ENCODE results near the gene LSM10.

LSM10 gene

GRCh38 chr1:36350659-36351226 lies 47.0 kb downstream of the LSM10 start:
- Histone ChIP-seq H4K20me1 (ENCODE audit: control insufficient read depth, insufficient read depth, low read depth, low read length) (no peaks in the 10 kb centered on the region), H3K79me2 (ENCODE audit: control insufficient read depth, low read length) (no peaks in the 10 kb centered on the region), H3K4me2 (ENCODE audit: low read length) (no peak overlapping the region), H3K4me3 (ENCODE audit: low read length) (no peak overlapping the region), H3K27ac (ENCODE audit: low read depth, low read length) (no peak overlapping the region), H3K36me3 (ENCODE audit: control insufficient read depth, low read length) (peaks cover 90% of the 10 kb centered on the region), H3K4me1 (ENCODE audit: control insufficient read depth, low read length) (no peaks in the 10 kb centered on the region), H3K9me2 (replicated peaks; ENCODE audit: control insufficient read depth, low read length) (no peaks in the 10 kb centered on the region), H3F3A (ENCODE audit: control insufficient read depth, insufficient read depth) (no peaks in the 10 kb centered on the region), H3K9me3 (ENCODE audit: control insufficient read depth, insufficient read depth, low read length) (no peaks in the 10 kb centered on the region), H3K27me3 (ENCODE audit: control insufficient read depth, low read length) (no peaks in the 10 kb centered on the region)
- no peak for TF ChIP-seq EZH2phosphoT487 (IDR thresholded peaks at IDR 0.05; ENCODE audit: borderline replicate concordance, low read length)
- TF ChIP-seq, protein P1, sequence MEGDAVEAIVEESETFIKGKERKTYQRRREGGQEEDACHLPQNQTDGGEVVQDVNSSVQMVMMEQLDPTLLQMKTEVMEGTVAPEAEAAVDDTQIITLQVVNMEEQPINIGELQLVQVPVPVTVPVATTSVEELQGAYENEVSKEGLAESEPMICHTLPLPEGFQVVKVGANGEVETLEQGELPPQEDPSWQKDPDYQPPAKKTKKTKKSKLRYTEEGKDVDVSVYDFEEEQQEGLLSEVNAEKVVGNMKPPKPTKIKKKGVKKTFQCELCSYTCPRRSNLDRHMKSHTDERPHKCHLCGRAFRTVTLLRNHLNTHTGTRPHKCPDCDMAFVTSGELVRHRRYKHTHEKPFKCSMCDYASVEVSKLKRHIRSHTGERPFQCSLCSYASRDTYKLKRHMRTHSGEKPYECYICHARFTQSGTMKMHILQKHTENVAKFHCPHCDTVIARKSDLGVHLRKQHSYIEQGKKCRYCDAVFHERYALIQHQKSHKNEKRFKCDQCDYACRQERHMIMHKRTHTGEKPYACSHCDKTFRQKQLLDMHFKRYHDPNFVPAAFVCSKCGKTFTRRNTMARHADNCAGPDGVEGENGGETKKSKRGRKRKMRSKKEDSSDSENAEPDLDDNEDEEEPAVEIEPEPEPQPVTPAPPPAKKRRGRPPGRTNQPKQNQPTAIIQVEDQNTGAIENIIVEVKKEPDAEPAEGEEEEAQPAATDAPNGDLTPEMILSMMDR (IDR thresholded peaks at IDR 0.05; ENCODE audit: low read depth, low read length, poor library complexity, severe bottlenecking), result no peak

DNA sequence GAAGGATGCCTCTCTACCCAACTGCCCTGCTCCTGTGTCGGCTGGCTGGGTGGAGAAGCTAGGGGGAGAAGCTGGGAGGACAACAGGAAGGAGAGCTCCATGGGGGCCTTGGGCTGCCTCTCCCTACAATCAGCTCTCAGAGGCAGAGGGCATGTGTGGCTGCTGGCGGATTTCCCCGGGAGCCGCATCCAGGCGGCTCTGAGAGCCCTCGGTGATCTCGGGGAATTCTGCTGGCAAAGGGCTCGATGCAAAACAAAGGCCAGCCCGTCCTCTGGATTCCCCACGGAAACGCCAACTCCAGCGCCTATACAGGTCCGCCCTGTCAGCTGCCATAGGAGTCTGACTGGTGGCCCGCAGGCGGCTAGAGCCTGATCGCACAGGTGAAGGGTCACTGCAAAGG lies 47.9 kb downstream of the LSM10 start:
- H3K9me3 ChIP-seq (ENCODE audit: control insufficient read depth, insufficient read depth, low read length), result no peaks in the 10 kb centered on the region
- H3K9me2 ChIP-seq (replicated peaks; ENCODE audit: control insufficient read depth, low read length), result no peaks in the 10 kb centered on the region
- no peak overlapping the region for H3K4me2 ChIP-seq (ENCODE audit: low read length)
- no peaks in the 10 kb centered on the region for H3F3A ChIP-seq (ENCODE audit: control insufficient read depth, insufficient read depth)
- H3K4me1 ChIP-seq (ENCODE audit: control insufficient read depth, low read length), result no peaks in the 10 kb centered on the region
- H3K79me2 ChIP-seq (ENCODE audit: control insufficient read depth, low read length), result no peaks in the 10 kb centered on the region
- H3K4me3 ChIP-seq (ENCODE audit: low read length), result no peak overlapping the region
- H3K27me3 ChIP-seq (ENCODE audit: control insufficient read depth, low read length), result no peaks in the 10 kb centered on the region
- H3K27ac ChIP-seq (ENCODE audit: low read depth, low read length), result no peak overlapping the region
- TF ChIP-seq, protein P1 (IDR thresholded peaks at IDR 0.05; ENCODE audit: low read depth, low read length, poor library complexity, severe bottlenecking), result no peak
- TF ChIP-seq EZH2phosphoT487 (IDR thresholded peaks at IDR 0.05; ENCODE audit: borderline replicate concordance, low read length), result no peak
- peaks cover 89% of the 10 kb centered on the region for H3K36me3 ChIP-seq (ENCODE audit: control insufficient read depth, low read length)
- H4K20me1 ChIP-seq (ENCODE audit: control insufficient read depth, insufficient read depth, low read depth, low read length), result no peaks in the 10 kb centered on the region

- H3K27me3 ChIP-seq (ENCODE audit: control insufficient read depth, low read length), result no peaks in the 10 kb centered on the region
- no peaks in the 10 kb centered on the region for H3F3A ChIP-seq (ENCODE audit: control insufficient read depth, insufficient read depth)
- no peaks in the 10 kb centered on the region for H3K79me2 ChIP-seq (ENCODE audit: control insufficient read depth, low read length)
- H3K4me1 ChIP-seq (ENCODE audit: control insufficient read depth, low read length), result no peaks in the 10 kb centered on the region
- H3K27ac ChIP-seq (ENCODE audit: low read depth, low read length), result no peak overlapping the region
- H3K36me3 ChIP-seq (ENCODE audit: control insufficient read depth, low read length), result peaks cover 89% of the 10 kb centered on the region
- no peaks in the 10 kb centered on the region for H3K9me3 ChIP-seq (ENCODE audit: control insufficient read depth, insufficient read depth, low read length)
- H3K4me2 ChIP-seq (ENCODE audit: low read length), result no peak overlapping the region
- H3K9me2 ChIP-seq (replicated peaks; ENCODE audit: control insufficient read depth, low read length), result no peaks in the 10 kb centered on the region
- no peaks in the 10 kb centered on the region for H4K20me1 ChIP-seq (ENCODE audit: control insufficient read depth, insufficient read depth, low read depth, low read length)
- TF ChIP-seq, protein P1 (IDR thresholded peaks at IDR 0.05; ENCODE audit: low read depth, low read length, poor library complexity, severe bottlenecking), result no peak
- TF ChIP-seq EZH2phosphoT487 (IDR thresholded peaks at IDR 0.05; ENCODE audit: borderline replicate concordance, low read length), result no peak
- no peak overlapping the region for H3K4me3 ChIP-seq (ENCODE audit: low read length)
Measured at GRCh38 chr1:36349241-36349671, 48.5 kb downstream of the LSM10 start.
